GM12878 (cell line): ENCODE results near the gene TCP11. TPM values are rescaled to one million over a fixed set of nuclear protein-coding genes. Genes with fewer than 3 reads are reported as not detected.
A peak's percentile ranks its signal among the peaks of the same experiment; 100 is the strongest.

Source experiments
- ATAC-seq: fragments of 200-7000 bp; cut with Tn5 transposase; 3 replicates; pipeline ENCODE4 v1.9.1; 2020; ENCODE audit warnings: mild to moderate bottlenecking, moderate library complexity
- BruUV-seq: library from RNA; stranded (reverse); fragments of 400-500 nt; replicated peaks from 2 replicates; lab custom pipeline; 2021; lab: Mats Ljungman, UMichigan
- CTCF ChIA-PET: fragments of 300-600 bp; sonication (Branson Sonifier 250); formaldehyde crosslinking; extraction: SDS; loops from one replicate; lab custom pipeline; 2021; ENCODE audit warnings: inconsistent platforms; lab: Yijun Ruan, JAX
- POLR2A ChIA-PET: fragments of 350-600 bp; formaldehyde crosslinking; extraction: SDS; loops from one replicate; lab custom pipeline; 2021; ENCODE audit warnings: inconsistent platforms; lab: Charles Lee
- RAD21 ChIA-PET: fragments of 300-600 bp; sonication (Branson Sonifier 250); formaldehyde crosslinking; loops from one replicate; lab custom pipeline; 2023; ENCODE audit warnings: antibody characterized with exemption; ENCODE audit not compliant: unreplicated experiment; lab: Charles Lee
- SMC1A ChIA-PET: fragments of 300-600 bp; sonication (Branson Sonifier 250); formaldehyde crosslinking; loops from one replicate; lab custom pipeline; 2023; ENCODE audit not compliant: unreplicated experiment, uncharacterized antibody; lab: Charles Lee
- DNase-seq: peaks from one replicate; pipeline ENCODE4 v3.0.0-alpha.2; 2011; ENCODE audit warnings: low read depth, low spot score
- FAIRE-seq: peaks from 3 replicates; lab custom pipeline; 2011; peaks lifted over from hg19 to GRCh38; lab: Jason Lieb, UNC
- H2AFZ ChIP-seq: 2 replicates; pipeline ENCODE4 v1.6.0; 2011; ENCODE audit warnings: low read depth, low read length, control low read depth; ENCODE audit not compliant: control insufficient read depth
- H3K27ac ChIP-seq: 2 replicates; pipeline ENCODE4 v1.5.1; 2011; ENCODE audit warnings: control low read depth; ENCODE audit not compliant: control insufficient read depth, insufficient read depth
- H3K27me3 ChIP-seq, 2 experiments: replicated peaks in 1 of 2; 2 replicates each; pipeline versions ENCODE4 v1.6.0 to v1.6.1; 2011; ENCODE audit warnings: low read length in 1 of 2; ENCODE audit not compliant: control insufficient read depth in 2 of 2, insufficient read depth in 2 of 2
- H3K36me3 ChIP-seq, 2 experiments: 2 replicates each; pipeline ENCODE4 v1.5.1; 2011; ENCODE audit warnings: low read length in 1 of 2; ENCODE audit not compliant: control insufficient read depth in 2 of 2, insufficient read depth in 2 of 2
- H3K4me1 ChIP-seq: 2 replicates; pipeline ENCODE4 v1.6.1; 2011; ENCODE audit warnings: mild to moderate bottlenecking, low read length, moderate library complexity, mixed read lengths; ENCODE audit not compliant: control insufficient read depth, insufficient read depth
- H3K4me2 ChIP-seq: 2 replicates; pipeline ENCODE4 v1.6.0; 2011; ENCODE audit warnings: control low read depth; ENCODE audit not compliant: control insufficient read depth, insufficient read depth
- H3K4me3 ChIP-seq: fragments of 200-600 bp; sonication (generic); 2 replicates; pipeline ENCODE4 v1.5.1; 2016
- H3K79me2 ChIP-seq: 2 replicates; pipeline ENCODE4 v1.6.0; 2011; ENCODE audit warnings: low read length; ENCODE audit not compliant: control insufficient read depth, insufficient read depth
- H3K9ac ChIP-seq: 2 replicates; pipeline ENCODE4 v1.8.0; 2011; ENCODE audit warnings: low read length, control low read depth, mixed read lengths; ENCODE audit not compliant: control insufficient read depth, insufficient read depth
- H3K9me3 ChIP-seq: replicated peaks from 3 replicates; pipeline ENCODE4 v1.5.1; 2011; ENCODE audit warnings: mild to moderate bottlenecking, low read length; ENCODE audit not compliant: control insufficient read depth, insufficient read depth
- H4K20me1 ChIP-seq: 2 replicates; pipeline ENCODE4 v1.6.0; 2011; ENCODE audit not compliant: control insufficient read depth, insufficient read depth
- MEF2B ChIP-seq: fragments of 450-650 bp; IDR thresholded peaks from 2 replicates; pipeline ENCODE4 v1.6.1; 2018; ENCODE audit warnings: mild to moderate bottlenecking, moderate library complexity; ENCODE audit not compliant: partially characterized antibody, poor library complexity, severe bottlenecking
- MXI1 ChIP-seq: fragments of 150-350 bp; IDR thresholded peaks from 2 replicates; pipeline ENCODE4 v1.6.1; 2011; ENCODE audit warnings: low read depth, mild to moderate bottlenecking, inconsistent platforms, low read length, improper control_type of control experiment
- POLR2AphosphoS2 ChIP-seq: IDR thresholded peaks from 2 replicates; pipeline ENCODE4 v1.6.1; 2011; ENCODE audit warnings: low read depth, mild to moderate bottlenecking, low read length, improper control_type of control experiment, moderate library complexity
- RAD21 ChIP-seq: IDR thresholded peaks from 2 replicates; pipeline ENCODE4 v1.6.1; 2011; ENCODE audit warnings: mild to moderate bottlenecking, low read depth, low read length, moderate library complexity; ENCODE audit not compliant: insufficient read depth
- SIX5 ChIP-seq: IDR thresholded peaks from 2 replicates; pipeline ENCODE4 v1.6.1; 2011; ENCODE audit warnings: mild to moderate bottlenecking, low read depth, low read length, moderate library complexity; ENCODE audit not compliant: severe bottlenecking
- SPI1 ChIP-seq: IDR thresholded peaks from 2 replicates; pipeline ENCODE4 v1.6.1; 2011; ENCODE audit warnings: low read depth, mild to moderate bottlenecking, low read length, moderate library complexity, borderline replicate concordance; ENCODE audit not compliant: insufficient read depth
- TCF12 ChIP-seq: IDR thresholded peaks from 2 replicates; pipeline ENCODE4 v1.6.1; 2011; ENCODE audit warnings: low read depth, mild to moderate bottlenecking, low read length
- ZNF24 ChIP-seq: fragments of 450-650 bp; IDR thresholded peaks from 2 replicates; pipeline ENCODE4 v1.6.1; 2017; ENCODE audit warnings: antibody characterized with exemption, mild to moderate bottlenecking
- WGBS: methylation state at CpG from one replicate; pipeline ENCODE4 v1.1.6; 2016; ENCODE audit warnings: low lambda C conversion rate; ENCODE audit not compliant: insufficient replicate concordance, insufficient coverage; ENCODE audit errors: missing lambda C conversion rate; 5-methylcytosine and 5-hydroxymethylcytosine counted together
- in situ Hi-C: fragments of 300-500 bp; cut with MboI; formaldehyde crosslinking; loops from 9 replicates; pipeline ENCODE4 v1.14.3; 2018; ENCODE audit warnings: mixed read lengths
- intact Hi-C: fragments of 100-400 bp; cut with micrococcal nuclease; formaldehyde crosslinking; loops from one replicate; pipeline ENCODE4 v1.14.2; 2022; ENCODE audit not compliant: unreplicated experiment
- polyA plus RNA-seq, 11 experiments: library from polyadenylated mRNA; depleted of rRNA in 4 of 11; unstranded in 6 of 11; stranded (reverse) in 5 of 11; fragments of >200 nt; fragmentation: Nextera tagmentation in 4 of 11; fragmentation: Illumina TruSeq in 1 of 11; extraction: Ambion mirVana in 4 of 11; extraction: Trizol in 1 of 11; gene quantifications; 1 replicate in 1 of 11; 2 replicates in 10 of 11; pipeline versions ENCODE4 v1.2.1 to v1.2.3, GENCODE V29; 2011 to 2016; ENCODE audit warnings: inconsistent platforms in 2 of 11, missing spikeins in 2 of 11, low read depth in 1 of 11
- total RNA-seq, 4 experiments: library from RNA; depleted of rRNA in 3 of 4; stranded (reverse); fragments of >200 nt in 3 of 4; fragmentation: Illumina TruSeq in 1 of 4; extraction: Trizol in 1 of 4; gene quantifications; 2 replicates each; pipeline versions ENCODE4 v1.2.1 to v1.2.3, GENCODE V29; 2013 to 2021
- TF ChIP-seq, protein P1 (sequence below): fragments of 150-350 bp; IDR thresholded peaks from 2 replicates; pipeline ENCODE4 v1.6.1; 2014; ENCODE audit warnings: mild to moderate bottlenecking, low read depth, low read length
- TF ChIP-seq, protein P2 (sequence below): fragments of 450-650 bp; IDR thresholded peaks from 2 replicates; pipeline ENCODE4 v1.6.1; 2016; ENCODE audit warnings: mild to moderate bottlenecking

The TCP11 gene
- total and polyA plus RNA-seq, 10 of the 15 experiments (the other 5 are each of a cell fraction or from before 2014, with no cell fraction given) = not detected

- Histone ChIP-seq H3K4me3 (no peak overlapping the region), H3K27ac (no peak overlapping the region), H3K9me3 (no peaks in the 10 kb centered on the region), H3K4me2 (no peak overlapping the region), H3K79me2 (no peaks in the 10 kb centered on the region), H3K9ac (no peak overlapping the region), H3K4me1 (no peaks in the 10 kb centered on the region), H2AFZ (no peak overlapping the region), H3K36me3 (no peaks in the 10 kb centered on the region), H3K27me3 (no peaks in the 10 kb centered on the region), H4K20me1 (no peaks in the 10 kb centered on the region)
- no peak for FAIRE-seq
- RAD21 ChIA-PET = no interaction called here
- DNase-seq = no peak
- no TSS peak for BruUV-seq
- SMC1A ChIA-PET = no interaction called here
- in situ Hi-C loops (no loop called here), intact Hi-C loops (no loop called here)
- CTCF ChIA-PET = interaction anchor here (1.0 to 4.8 kb wide), 2 partner anchors 18 to 46 kb away, joined by 3 to 21 read pairs; no protein-coding TSS in a partner anchor
- POLR2A ChIA-PET = no interaction called here
- 91% methylated on average over 2 of the region's 2 CpGs for WGBS
- TF ChIP-seq SPI1 (peak; percentile 23; the same call in 1 of the 2 replicates), MEF2B (no peak), RAD21 (no peak)
- peak; percentile 38; the same call in 1 of the 3 replicates for ATAC-seq
Measured at GRCh38 chr6:35186571-35186970, 45.4 kb upstream of the TCP11 start.

DNA sequence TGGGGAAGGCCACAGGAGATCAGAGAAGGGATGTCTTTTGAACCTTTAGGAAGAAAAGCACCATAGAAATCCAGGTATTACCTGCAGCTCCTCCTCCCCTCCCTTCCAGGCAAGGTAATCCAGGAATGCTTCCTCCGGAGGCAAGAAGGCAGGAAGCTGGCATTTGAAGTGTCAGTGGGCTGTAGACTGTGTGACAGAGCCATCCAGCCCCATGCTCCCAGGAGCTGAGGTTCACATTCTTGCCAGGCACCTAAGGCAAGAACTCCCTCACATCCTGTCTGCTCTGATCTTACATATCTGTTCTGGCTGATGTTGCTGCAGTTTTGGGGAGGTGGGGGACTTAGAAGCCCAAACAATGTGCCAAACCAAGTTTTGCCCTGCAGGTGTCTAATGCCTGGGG, 44.8 kb upstream of the TCP11 start:
- no peak for DNase-seq
- TF ChIP-seq, protein P1, sequence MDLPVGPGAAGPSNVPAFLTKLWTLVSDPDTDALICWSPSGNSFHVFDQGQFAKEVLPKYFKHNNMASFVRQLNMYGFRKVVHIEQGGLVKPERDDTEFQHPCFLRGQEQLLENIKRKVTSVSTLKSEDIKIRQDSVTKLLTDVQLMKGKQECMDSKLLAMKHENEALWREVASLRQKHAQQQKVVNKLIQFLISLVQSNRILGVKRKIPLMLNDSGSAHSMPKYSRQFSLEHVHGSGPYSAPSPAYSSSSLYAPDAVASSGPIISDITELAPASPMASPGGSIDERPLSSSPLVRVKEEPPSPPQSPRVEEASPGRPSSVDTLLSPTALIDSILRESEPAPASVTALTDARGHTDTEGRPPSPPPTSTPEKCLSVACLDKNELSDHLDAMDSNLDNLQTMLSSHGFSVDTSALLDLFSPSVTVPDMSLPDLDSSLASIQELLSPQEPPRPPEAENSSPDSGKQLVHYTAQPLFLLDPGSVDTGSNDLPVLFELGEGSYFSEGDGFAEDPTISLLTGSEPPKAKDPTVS = no peak
- no peak for TF ChIP-seq ZNF24
- no peak for TF ChIP-seq TCF12
- no peak for TF ChIP-seq SIX5
- TF ChIP-seq, protein P2, sequence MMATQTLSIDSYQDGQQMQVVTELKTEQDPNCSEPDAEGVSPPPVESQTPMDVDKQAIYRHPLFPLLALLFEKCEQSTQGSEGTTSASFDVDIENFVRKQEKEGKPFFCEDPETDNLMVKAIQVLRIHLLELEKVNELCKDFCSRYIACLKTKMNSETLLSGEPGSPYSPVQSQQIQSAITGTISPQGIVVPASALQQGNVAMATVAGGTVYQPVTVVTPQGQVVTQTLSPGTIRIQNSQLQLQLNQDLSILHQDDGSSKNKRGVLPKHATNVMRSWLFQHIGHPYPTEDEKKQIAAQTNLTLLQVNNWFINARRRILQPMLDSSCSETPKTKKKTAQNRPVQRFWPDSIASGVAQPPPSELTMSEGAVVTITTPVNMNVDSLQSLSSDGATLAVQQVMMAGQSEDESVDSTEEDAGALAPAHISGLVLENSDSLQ = no peak
- TF ChIP-seq MXI1 = no peak
- TF ChIP-seq POLR2AphosphoS2 = no peak
- Histone ChIP-seq H3K36me3 (no peaks in the 10 kb centered on the region), H3K4me3 (no peak overlapping the region), H3K9me3 (no peaks in the 10 kb centered on the region), H4K20me1 (no peaks in the 10 kb centered on the region), H2AFZ (no peak overlapping the region), H3K4me2 (no peak overlapping the region), H3K27ac (no peak overlapping the region), H3K27me3 (no peaks in the 10 kb centered on the region), H3K79me2 (no peaks in the 10 kb centered on the region), H3K9ac (no peak overlapping the region), H3K4me1 (no peaks in the 10 kb centered on the region)
- BruUV-seq = no TSS peak
- WGBS = 37% methylated on average over 1 of the region's 1 CpG
- in situ Hi-C loops (no loop called here), intact Hi-C loops (no loop called here)
- ChIA-PET POLR2A (no interaction called here), SMC1A (no interaction called here), CTCF (interaction anchor here (1.0 to 4.8 kb wide), 2 partner anchors 19 to 46 kb away, joined by 3 to 21 read pairs; no protein-coding TSS in a partner anchor), RAD21 (no interaction called here)
- FAIRE-seq = no peak
- no peak for ATAC-seq
